Measurements from ENCODE around the gene SOS2.
"Not testable (repeated sequence)": the region's sequence is repeated elsewhere in the genome, so short reads cannot be mapped to it uniquely, and the experiment has no call there.

DNA sequence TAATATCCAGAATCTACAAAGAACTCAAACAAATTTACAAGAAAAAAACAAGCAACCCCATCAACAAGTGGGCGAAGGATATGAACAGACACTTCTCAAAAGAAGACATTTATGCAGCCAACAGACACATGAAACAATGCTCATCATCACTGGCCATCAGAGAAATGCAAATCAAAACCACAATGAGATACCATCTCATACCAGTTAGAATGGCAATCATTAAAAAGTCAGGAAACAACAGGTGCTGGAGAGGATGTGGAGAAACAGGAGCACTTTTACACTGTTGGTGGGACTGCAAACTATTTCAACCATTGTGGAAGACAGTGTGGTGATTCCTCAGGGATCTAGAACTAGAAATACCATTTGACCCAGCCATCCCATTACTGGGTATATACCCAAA is 152.3 kb downstream of the SOS2 start:
- TF ChIP-seq, protein P1, sequence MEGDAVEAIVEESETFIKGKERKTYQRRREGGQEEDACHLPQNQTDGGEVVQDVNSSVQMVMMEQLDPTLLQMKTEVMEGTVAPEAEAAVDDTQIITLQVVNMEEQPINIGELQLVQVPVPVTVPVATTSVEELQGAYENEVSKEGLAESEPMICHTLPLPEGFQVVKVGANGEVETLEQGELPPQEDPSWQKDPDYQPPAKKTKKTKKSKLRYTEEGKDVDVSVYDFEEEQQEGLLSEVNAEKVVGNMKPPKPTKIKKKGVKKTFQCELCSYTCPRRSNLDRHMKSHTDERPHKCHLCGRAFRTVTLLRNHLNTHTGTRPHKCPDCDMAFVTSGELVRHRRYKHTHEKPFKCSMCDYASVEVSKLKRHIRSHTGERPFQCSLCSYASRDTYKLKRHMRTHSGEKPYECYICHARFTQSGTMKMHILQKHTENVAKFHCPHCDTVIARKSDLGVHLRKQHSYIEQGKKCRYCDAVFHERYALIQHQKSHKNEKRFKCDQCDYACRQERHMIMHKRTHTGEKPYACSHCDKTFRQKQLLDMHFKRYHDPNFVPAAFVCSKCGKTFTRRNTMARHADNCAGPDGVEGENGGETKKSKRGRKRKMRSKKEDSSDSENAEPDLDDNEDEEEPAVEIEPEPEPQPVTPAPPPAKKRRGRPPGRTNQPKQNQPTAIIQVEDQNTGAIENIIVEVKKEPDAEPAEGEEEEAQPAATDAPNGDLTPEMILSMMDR (IDR thresholded peaks at IDR 0.05): not testable (repeated sequence)
- TF ChIP-seq EZH2 (IDR thresholded peaks at IDR 0.05; ENCODE audit: borderline replicate concordance, insufficient read depth, low read depth, low read length, poor library complexity, severe bottlenecking): not testable (repeated sequence)
